Panc1 (cell line): ENCODE results near the gene UQCC5. TPM values are rescaled to one million over a fixed set of nuclear protein-coding genes. Genes with fewer than 3 reads are reported as not detected.

Experiments
- ATAC-seq: fragments of 200-7000 bp; cut with Tn5 transposase; 2 replicates; pipeline ENCODE4 v1.9.1; 2020; ENCODE audit warnings: mild to moderate bottlenecking, moderate library complexity
- BruUV-seq: library from RNA; stranded (reverse); fragments of 400-500 nt; replicated peaks from 2 replicates; lab custom pipeline; 2021; lab: Mats Ljungman, UMichigan
- CTCF ChIA-PET: fragments of 300-600 bp; sonication (Branson Sonifier 250); formaldehyde crosslinking; loops from one replicate; lab custom pipeline; 2022; ENCODE audit warnings: antibody characterized with exemption; lab: Charles Lee
- POLR2A ChIA-PET: fragments of 300-600 bp; sonication (Branson Sonifier 250); formaldehyde crosslinking; loops from one replicate; lab custom pipeline; 2022; ENCODE audit warnings: antibody characterized with exemption; lab: Charles Lee
- DNase-seq: peaks from one replicate; pipeline ENCODE4 v3.0.0-alpha.2; 2010; ENCODE audit warnings: low read depth, low spot score
- H3K27ac ChIP-seq: 2 replicates; pipeline ENCODE4 v1.5.1; 2011; ENCODE audit warnings: mild to moderate bottlenecking, low read length, inconsistent platforms
- H3K27me3 ChIP-seq: fragments of 200-500 bp; sonication (Bioruptor generic); 2 replicates; pipeline ENCODE4 v1.6.0; 2014; ENCODE audit warnings: low read length, inconsistent platforms; ENCODE audit not compliant: control insufficient read depth, insufficient read depth
- H3K36me3 ChIP-seq: fragments of 200-500 bp; sonication (Bioruptor generic); 2 replicates; pipeline ENCODE4 v1.5.1; 2014; ENCODE audit warnings: inconsistent platforms, mild to moderate bottlenecking, low read length, moderate library complexity; ENCODE audit not compliant: control insufficient read depth, insufficient read depth
- H3K4me1 ChIP-seq: 2 replicates; pipeline ENCODE4 v1.5.1; 2011; ENCODE audit warnings: inconsistent platforms, mild to moderate bottlenecking, low read length, moderate library complexity; ENCODE audit not compliant: control insufficient read depth, insufficient read depth
- H3K4me3 ChIP-seq, 2 experiments: 2 replicates each; pipeline ENCODE4 v1.5.1; 2011 to 2012; ENCODE audit warnings: low read depth in 2 of 2, low read length in 2 of 2, mild to moderate bottlenecking in 2 of 2, inconsistent platforms in 1 of 2, moderate library complexity in 1 of 2
- H3K9me3 ChIP-seq: fragments of 200-500 bp; sonication (Bioruptor generic); 2 replicates; pipeline ENCODE4 v1.5.1; 2014; ENCODE audit warnings: low read depth, mild to moderate bottlenecking, inconsistent platforms, low read length, moderate library complexity; ENCODE audit not compliant: control insufficient read depth, insufficient read depth
- POLR2AphosphoS5 ChIP-seq: IDR thresholded peaks from 2 replicates; pipeline ENCODE4 v1.6.1; 2012; ENCODE audit warnings: mild to moderate bottlenecking, low read depth, low read length, moderate library complexity
- REST ChIP-seq, 2 experiments: IDR thresholded peaks; 2 replicates each; pipeline ENCODE4 v1.6.1; 2011 to 2012; ENCODE audit warnings: low read depth in 2 of 2, control low read depth in 1 of 2, low read length in 1 of 2, mild to moderate bottlenecking in 1 of 2, moderate library complexity in 1 of 2; ENCODE audit not compliant: insufficient read depth in 1 of 2
- SIN3A ChIP-seq: IDR thresholded peaks from 2 replicates; pipeline ENCODE4 v1.6.1; 2012; ENCODE audit warnings: low read depth, mild to moderate bottlenecking, low read length, moderate library complexity, borderline replicate concordance; ENCODE audit not compliant: insufficient read depth
- TCF7L2 ChIP-seq: IDR thresholded peaks from 2 replicates; pipeline ENCODE4 v1.6.1; 2011; ENCODE audit warnings: mild to moderate bottlenecking, low read depth, low read length, inconsistent platforms
- in situ Hi-C: cut with HindIII; loops from 2 replicates; pipeline ENCODE4 v1.10.0; 2016; ENCODE audit warnings: low sequenced_read_pairs, low pct_unique_long_range_greater_than_20kb
- intact Hi-C: fragments of 100-400 bp; cut with micrococcal nuclease; formaldehyde crosslinking; loops from one replicate; pipeline ENCODE4 v1.10.0; 2022; ENCODE audit not compliant: unreplicated experiment
- total RNA-seq: library from RNA; stranded (reverse); gene quantifications from one replicate; pipeline ENCODE4 v1.2.1, GENCODE V29; 2021; ENCODE audit not compliant: unreplicated experiment
- TF ChIP-seq, protein P1 (sequence below): fragments of 450-650 bp; IDR thresholded peaks from 2 replicates; pipeline ENCODE4 v1.5.1; 2017; ENCODE audit warnings: mild to moderate bottlenecking

UQCC5 gene
- total RNA-seq, 1 experiment from 2014 or later = 27.3 TPM

DNA sequence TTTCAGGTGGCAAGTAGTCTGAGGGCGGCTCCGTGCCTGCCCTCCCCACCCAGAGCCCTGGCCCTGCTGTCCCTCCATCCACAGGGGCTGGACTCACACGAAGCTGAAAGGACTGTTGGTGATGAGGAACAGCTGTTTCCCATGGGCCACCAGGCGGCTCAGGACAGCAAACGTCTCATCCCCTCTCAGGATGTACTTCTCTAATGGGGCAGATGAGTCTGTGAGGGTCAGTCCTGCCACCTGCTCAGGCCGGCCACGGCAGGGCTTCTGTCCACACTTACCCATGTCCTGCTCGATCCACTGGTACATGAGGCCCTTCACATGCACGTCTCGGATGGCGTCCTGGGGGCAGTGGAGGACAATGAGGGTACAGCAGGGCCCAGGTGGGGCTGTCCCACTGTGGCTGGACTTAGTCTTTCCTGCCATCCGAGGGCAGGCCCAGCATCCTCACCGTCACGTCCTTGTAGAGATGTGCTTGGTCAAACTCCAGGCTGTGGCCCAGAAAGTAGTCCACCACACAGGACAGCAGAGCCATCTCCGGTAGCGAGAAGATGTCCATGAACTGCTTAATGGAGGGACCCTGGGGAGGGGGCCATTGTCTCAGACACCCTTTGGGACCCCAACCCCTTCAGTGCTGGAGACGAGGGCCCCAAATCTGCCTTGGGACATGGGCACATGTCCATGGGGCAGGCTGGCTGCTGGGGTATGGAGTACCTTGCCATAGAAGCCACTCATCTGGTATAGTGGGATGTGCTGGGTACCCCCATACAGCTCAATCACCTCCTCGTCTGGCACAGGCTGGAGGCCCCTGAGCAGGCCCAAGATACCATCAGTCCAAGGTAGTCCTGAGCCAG, 8.4 kb upstream of the UQCC5 start:
- in situ Hi-C loops = no loop called here
- intact Hi-C loops = no loop called here
- ChIA-PET CTCF (no interaction called here), POLR2A (interaction anchor here (1.3 kb wide), 1 partner anchor 8 kb away, joined by 3 read pairs; the partner anchor contains the start of gene UQCC5)
- H3K9me3 ChIP-seq = no peaks in the 10 kb centered on the region
- DNase-seq = no peak
- BruUV-seq = TSS peak; percentile 50
- no peaks in the 10 kb centered on the region; the same call in 1 of the 2 replicates for H3K36me3 ChIP-seq
- no peaks in the 10 kb centered on the region for H3K27me3 ChIP-seq
- H3K27ac ChIP-seq = no peak overlapping the region
- H3K4me1 ChIP-seq = peaks cover 4% of the 10 kb centered on the region
- ATAC-seq = no peak
- TF ChIP-seq, protein P1, sequence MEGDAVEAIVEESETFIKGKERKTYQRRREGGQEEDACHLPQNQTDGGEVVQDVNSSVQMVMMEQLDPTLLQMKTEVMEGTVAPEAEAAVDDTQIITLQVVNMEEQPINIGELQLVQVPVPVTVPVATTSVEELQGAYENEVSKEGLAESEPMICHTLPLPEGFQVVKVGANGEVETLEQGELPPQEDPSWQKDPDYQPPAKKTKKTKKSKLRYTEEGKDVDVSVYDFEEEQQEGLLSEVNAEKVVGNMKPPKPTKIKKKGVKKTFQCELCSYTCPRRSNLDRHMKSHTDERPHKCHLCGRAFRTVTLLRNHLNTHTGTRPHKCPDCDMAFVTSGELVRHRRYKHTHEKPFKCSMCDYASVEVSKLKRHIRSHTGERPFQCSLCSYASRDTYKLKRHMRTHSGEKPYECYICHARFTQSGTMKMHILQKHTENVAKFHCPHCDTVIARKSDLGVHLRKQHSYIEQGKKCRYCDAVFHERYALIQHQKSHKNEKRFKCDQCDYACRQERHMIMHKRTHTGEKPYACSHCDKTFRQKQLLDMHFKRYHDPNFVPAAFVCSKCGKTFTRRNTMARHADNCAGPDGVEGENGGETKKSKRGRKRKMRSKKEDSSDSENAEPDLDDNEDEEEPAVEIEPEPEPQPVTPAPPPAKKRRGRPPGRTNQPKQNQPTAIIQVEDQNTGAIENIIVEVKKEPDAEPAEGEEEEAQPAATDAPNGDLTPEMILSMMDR = no peak
- no peak for TF ChIP-seq POLR2AphosphoS5
- no peak for TF ChIP-seq SIN3A
- no peak for TF ChIP-seq REST (IDR thresholded peaks at IDR 0.05; ENCODE audit: insufficient read depth in 1 of 2, low read depth in 2 of 2, low read length in 1 of 2)
- TF ChIP-seq TCF7L2 = no peak
- H3K4me3 ChIP-seq = no peak overlapping the region

DNA sequence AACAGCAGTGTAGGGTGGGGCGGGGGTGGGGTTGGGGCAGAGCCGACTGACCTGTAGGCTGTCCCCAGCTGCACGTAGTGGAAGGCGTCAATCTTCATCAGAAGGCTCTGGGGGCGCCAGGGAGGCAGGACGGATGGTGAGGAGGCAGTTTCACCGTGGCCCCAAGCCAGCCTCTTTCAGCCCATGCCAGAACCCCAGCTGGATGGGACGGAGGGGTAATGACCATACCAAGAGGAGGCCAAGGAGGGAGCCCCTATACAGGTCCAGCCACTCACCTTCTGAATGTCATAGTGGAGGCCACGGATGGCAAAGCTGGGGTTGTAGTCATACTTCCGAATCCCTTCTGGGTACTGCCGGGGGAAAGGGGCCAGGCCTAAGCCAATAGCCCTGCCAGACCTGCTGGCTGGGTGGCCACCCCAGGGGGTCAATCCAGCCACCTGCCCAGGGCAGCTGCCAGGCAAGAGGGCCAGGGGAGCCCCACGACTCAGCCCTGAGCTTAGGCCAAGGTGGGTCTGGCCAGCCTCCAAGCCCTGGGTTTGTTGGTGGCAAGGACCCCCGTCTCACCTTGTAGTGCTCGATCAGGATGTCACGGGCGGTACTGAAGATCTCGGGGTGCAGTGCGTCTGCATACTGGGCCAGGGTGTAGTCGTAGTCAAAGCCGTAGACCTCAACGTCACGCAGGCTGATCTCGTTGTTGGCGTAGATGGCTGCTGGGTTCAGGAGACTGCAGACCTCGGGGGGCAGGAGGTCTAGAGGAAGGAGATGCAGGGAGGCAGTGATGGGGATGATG, 7.6 kb upstream of the UQCC5 start:
- Histone ChIP-seq H3K36me3 (no peaks in the 10 kb centered on the region; the same call in 1 of the 2 replicates), H3K4me3 (no peak overlapping the region), H3K9me3 (no peaks in the 10 kb centered on the region), H3K27me3 (no peaks in the 10 kb centered on the region), H3K27ac (no peak overlapping the region), H3K4me1 (peaks cover 4% of the 10 kb centered on the region)
- ChIA-PET CTCF (no interaction called here), POLR2A (no interaction called here)
- no TSS peak for BruUV-seq
- no peak for ATAC-seq
- TF ChIP-seq REST (IDR thresholded peaks at IDR 0.05; ENCODE audit: insufficient read depth in 1 of 2, low read depth in 2 of 2, low read length in 1 of 2) (no peak), TCF7L2 (no peak), SIN3A (no peak), POLR2AphosphoS5 (no peak)
- TF ChIP-seq, protein P1 = no peak
- intact Hi-C loops = no loop called here
- in situ Hi-C loops = no loop called here
- no peak for DNase-seq
